ENCODE measurements around the gene TICRR.

TICRR gene

GRCh38 chr15:89672221-89673164 lies 97.2 kb downstream of the TICRR start:
- no peak for TF ChIP-seq POLR2AphosphoS5 (IDR thresholded peaks at IDR 0.05; ENCODE audit: low read depth)
- TF ChIP-seq REST (IDR thresholded peaks at IDR 0.05; ENCODE audit: insufficient replicate concordance, low read depth): no peak
- no peak for TF ChIP-seq CTCF (IDR thresholded peaks at IDR 0.05; ENCODE audit: insufficient read depth, low read length)
- TF ChIP-seq GABPA (IDR thresholded peaks at IDR 0.05; ENCODE audit: low read depth): no peak
- TF ChIP-seq SPI1 (IDR thresholded peaks at IDR 0.05; ENCODE audit: borderline replicate concordance, low read depth): no peak
- no peak overlapping the region for H3K4me3 ChIP-seq (replicated peaks; ENCODE audit: insufficient read depth, low read length)
- DNase-seq (ENCODE audit: low read depth in 1 of 2, low spot score in 1 of 2): no peak
- H3K27me3 ChIP-seq (ENCODE audit: insufficient read depth, poor library complexity, severe bottlenecking): no peaks in the 10 kb centered on the region
- H3K27ac ChIP-seq (replicated peaks): no peak overlapping the region

DNA sequence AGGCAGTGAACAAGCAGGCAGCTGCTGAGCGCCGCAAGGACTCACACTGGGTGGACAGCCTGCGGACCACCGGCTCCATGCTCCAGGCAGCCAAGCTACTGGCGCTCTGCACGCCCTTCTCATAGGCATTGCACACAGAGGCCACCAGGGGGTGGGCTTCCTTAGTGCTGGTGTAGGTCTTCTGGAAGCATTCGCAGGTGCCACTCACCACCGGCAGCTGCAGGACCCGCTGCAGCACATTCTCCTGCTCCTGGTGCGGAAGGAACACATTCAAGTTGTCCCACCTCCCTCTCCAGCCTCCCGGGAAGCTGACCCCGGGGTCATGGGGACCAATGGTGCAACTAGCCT lies 97.9 kb downstream of the TICRR start:
- TF ChIP-seq GABPA (IDR thresholded peaks at IDR 0.05; ENCODE audit: low read depth): no peak
- TF ChIP-seq CTCF (IDR thresholded peaks at IDR 0.05; ENCODE audit: insufficient read depth, low read length): peak; percentile 57
- H3K4me3 ChIP-seq (replicated peaks; ENCODE audit: insufficient read depth, low read length): no peak overlapping the region
- DNase-seq (ENCODE audit: low read depth in 1 of 2, low spot score in 1 of 2): peak in 1 of 2 experiments; percentile 45

GRCh38 chr15:89674526-89674925 lies 99.3 kb downstream of the TICRR start:
- no peak for DNase-seq (ENCODE audit: low read depth in 1 of 2, low spot score in 1 of 2)
- H3K27me3 ChIP-seq (ENCODE audit: insufficient read depth, poor library complexity, severe bottlenecking): no peaks in the 10 kb centered on the region

More for the DNA sequence above, 97.9 kb downstream of the TICRR start:
- Histone ChIP-seq H3K27ac (replicated peaks) (no peak overlapping the region), H3K27me3 (ENCODE audit: insufficient read depth, poor library complexity, severe bottlenecking) (no peaks in the 10 kb centered on the region)

More at GRCh38 chr15:89674526-89674925, 99.3 kb downstream of the TICRR start:
- no peak for TF ChIP-seq CTCF (IDR thresholded peaks at IDR 0.05; ENCODE audit: insufficient read depth, low read length)
- TF ChIP-seq POLR2AphosphoS5 (IDR thresholded peaks at IDR 0.05; ENCODE audit: low read depth): no peak
- TF ChIP-seq REST (IDR thresholded peaks at IDR 0.05; ENCODE audit: insufficient replicate concordance, low read depth): no peak
- no peak for TF ChIP-seq GABPA (IDR thresholded peaks at IDR 0.05; ENCODE audit: low read depth)
- no peak for TF ChIP-seq SPI1 (IDR thresholded peaks at IDR 0.05; ENCODE audit: borderline replicate concordance, low read depth)
- H3K27ac ChIP-seq (replicated peaks): no peak overlapping the region
- H3K4me3 ChIP-seq (replicated peaks; ENCODE audit: insufficient read depth, low read length): no peak overlapping the region
